HepG2 (cell line): ENCODE measurements around the gene RAB24. TPM values are rescaled to one million over a fixed set of nuclear protein-coding genes. Genes with fewer than 3 reads are reported as not detected.

ENCODE experiments used
- ATAC-seq: fragments of 200-7000 bp; cut with Tn5 transposase; 3 replicates; pipeline ENCODE4 v1.9.1; 2020; ENCODE audit warnings: mild to moderate bottlenecking, moderate library complexity
- BruUV-seq: library from RNA; stranded (reverse); fragments of 400-500 nt; replicated peaks from 2 replicates; lab custom pipeline; 2021; lab: Mats Ljungman, UMichigan
- CTCF ChIA-PET: fragments of 300-600 bp; formaldehyde crosslinking; extraction: SDS; loops from one replicate; lab custom pipeline; 2021; ENCODE audit warnings: low total read pairs, inconsistent platforms, low intra/inter-chr PET ratio; lab: Yijun Ruan, JAX
- POLR2A ChIA-PET: fragments of 350-600 bp; sonication (Branson Sonifier 250); formaldehyde crosslinking; loops from one replicate; lab custom pipeline; 2020; ENCODE audit warnings: antibody characterized with exemption, inconsistent platforms; lab: Yijun Ruan, JAX
- DNase-seq: peaks from one replicate; pipeline ENCODE4 v3.0.0-alpha.2; 2015; ENCODE audit warnings: low spot score
- FAIRE-seq: peaks from 3 replicates; lab custom pipeline; 2011; peaks lifted over from hg19 to GRCh38; lab: Jason Lieb, UNC
- H2AFZ ChIP-seq: one replicate; pipeline ENCODE4 v1.6.1; 2011; ENCODE audit warnings: low read length, inconsistent platforms
- H3K27ac ChIP-seq: fragments of 300-600 bp; 3 replicates; pipeline ENCODE4 v1.8.0; 2011; ENCODE audit warnings: mixed run types, mild to moderate bottlenecking, mixed read lengths, low read length, inconsistent platforms; ENCODE audit not compliant: insufficient read depth; ENCODE audit errors: extremely low read length
- H3K27me3 ChIP-seq, 2 experiments: fragments of 200-600 bp in 1 of 2; 2 replicates in 1 of 2; 3 replicates in 1 of 2; pipeline versions ENCODE4 v1.6.0 to v1.8.0; 2011; ENCODE audit warnings: low read length in 2 of 2, mild to moderate bottlenecking in 2 of 2, moderate library complexity in 2 of 2, inconsistent platforms in 1 of 2; ENCODE audit not compliant: insufficient read depth in 2 of 2, control insufficient read depth in 1 of 2
- H3K36me3 ChIP-seq, 2 experiments: fragments of 200-600 bp in 1 of 2; replicated peaks in 1 of 2; 2 replicates in 1 of 2; 3 replicates in 1 of 2; pipeline versions ENCODE4 v1.5.1 to v1.8.0; 2011; ENCODE audit warnings: low read length in 2 of 2, inconsistent platforms in 1 of 2; ENCODE audit not compliant: insufficient read depth in 2 of 2, control insufficient read depth in 1 of 2
- H3K4me1 ChIP-seq: 2 replicates; pipeline ENCODE4 v1.5.1; 2012; ENCODE audit warnings: low read length, inconsistent platforms; ENCODE audit not compliant: insufficient read depth
- H3K4me2 ChIP-seq: 2 replicates; pipeline ENCODE4 v1.6.0; 2011; ENCODE audit warnings: low read depth, low read length, inconsistent platforms
- H3K4me3 ChIP-seq, 3 experiments: fragments of 200-600 bp in 1 of 3; sonication (generic), shearing (Covaris generic) in 1 of 3; replicated peaks in 1 of 3; 2 replicates each; pipeline ENCODE4 v1.5.1; 2011 to 2016; ENCODE audit warnings: low read length in 3 of 3, inconsistent platforms in 2 of 3, low read depth in 2 of 3, mild to moderate bottlenecking in 2 of 3, control low read depth in 1 of 3, mixed read lengths in 1 of 3; ENCODE audit not compliant: insufficient read depth in 1 of 3
- H3K79me2 ChIP-seq: one replicate; pipeline ENCODE4 v1.6.1; 2011; ENCODE audit warnings: low read length, inconsistent platforms; ENCODE audit not compliant: insufficient read depth
- H3K9ac ChIP-seq: 2 replicates; pipeline ENCODE4 v1.6.0; 2011; ENCODE audit warnings: mild to moderate bottlenecking, low read depth, low read length, inconsistent platforms; ENCODE audit not compliant: insufficient read depth
- H3K9me3 ChIP-seq: 2 replicates; pipeline ENCODE4 v1.5.1; 2012; ENCODE audit warnings: mild to moderate bottlenecking, low read length
- H4K20me1 ChIP-seq: 2 replicates; pipeline ENCODE4 v1.6.0; 2011; ENCODE audit warnings: inconsistent platforms, mild to moderate bottlenecking, low read length, moderate library complexity; ENCODE audit not compliant: insufficient read depth
- E2F1 ChIP-seq: sonication (generic); formaldehyde crosslinking; IDR thresholded peaks from 2 replicates; pipeline ENCODE4 v1.5.0; 2020; ENCODE audit warnings: missing genetic modification reagents
- FOXP1 ChIP-seq, 2 experiments: fragments of 450-650 bp in 1 of 2; IDR thresholded peaks; 2 replicates each; pipeline ENCODE4 v1.6.1; 2017 to 2018; ENCODE audit warnings: antibody characterized with exemption in 1 of 2
- NR2F2 ChIP-seq: IDR thresholded peaks from 2 replicates; pipeline ENCODE4 v1.6.1; 2012; ENCODE audit warnings: low read depth, inconsistent platforms, borderline replicate concordance
- RFXANK ChIP-seq: IDR thresholded peaks from 2 replicates; pipeline ENCODE4 v1.6.1; 2016
- TCF12 ChIP-seq, 2 experiments: fragments of 450-650 bp in 1 of 2; sonication (generic) in 1 of 2; formaldehyde crosslinking in 1 of 2; IDR thresholded peaks; 2 replicates each; pipeline versions ENCODE4 v1.6.1 to v1.8.0; 2017 to 2022; ENCODE audit warnings: antibody characterized with exemption in 1 of 2, mild to moderate bottlenecking in 1 of 2, missing genetic modification reagents in 1 of 2, moderate library complexity in 1 of 2
- TCF7L2 ChIP-seq: IDR thresholded peaks from 2 replicates; pipeline ENCODE4 v1.6.1; 2011; ENCODE audit warnings: mild to moderate bottlenecking, low read depth, low read length, moderate library complexity
- THAP8 ChIP-seq: sonication (generic); formaldehyde crosslinking; IDR thresholded peaks from 2 replicates; pipeline ENCODE4 v1.5.1; 2020; ENCODE audit warnings: missing genetic modification reagents, mild to moderate bottlenecking, borderline replicate concordance
- U2AF2 ChIP-seq: fragments of 200-400 bp; formaldehyde crosslinking; IDR thresholded peaks from 2 replicates; pipeline ENCODE4 v1.6.1; 2017; ENCODE audit warnings: low read depth, mild to moderate bottlenecking, low read length
- ZBTB14 ChIP-seq: sonication (generic); formaldehyde crosslinking; IDR thresholded peaks from 2 replicates; pipeline ENCODE4 v1.4.0; 2020; ENCODE audit warnings: missing genetic modification reagents
- ZFP1 ChIP-seq: IDR thresholded peaks from 2 replicates; pipeline ENCODE4 v1.6.1; 2016
- ZNF430 ChIP-seq: sonication (generic); formaldehyde crosslinking; IDR thresholded peaks from 2 replicates; pipeline ENCODE4 v1.9.0; 2021; ENCODE audit warnings: mild to moderate bottlenecking, missing genetic modification reagents
- ZNF512B ChIP-seq: sonication (generic); formaldehyde crosslinking; IDR thresholded peaks from 2 replicates; pipeline ENCODE4 v1.5.1; 2020; ENCODE audit warnings: missing genetic modification reagents, mild to moderate bottlenecking, borderline replicate concordance
- ZNF724P ChIP-seq: sonication (generic); formaldehyde crosslinking; IDR thresholded peaks from 2 replicates; pipeline ENCODE4 v1.8.0; 2022; ENCODE audit warnings: missing genetic modification reagents, borderline replicate concordance
- ZNF749 ChIP-seq: sonication (generic); formaldehyde crosslinking; IDR thresholded peaks from 2 replicates; pipeline ENCODE4 v1.8.0; 2022; ENCODE audit warnings: mild to moderate bottlenecking, missing genetic modification reagents, moderate library complexity, borderline replicate concordance
- ZNF768 ChIP-seq: sonication (generic); formaldehyde crosslinking; IDR thresholded peaks from 2 replicates; pipeline ENCODE4 v1.4.0; 2020; ENCODE audit warnings: missing genetic modification reagents
- ZNF776 ChIP-seq: sonication (generic); formaldehyde crosslinking; IDR thresholded peaks from 2 replicates; pipeline ENCODE4 v1.4.0; 2020; ENCODE audit warnings: mild to moderate bottlenecking, missing genetic modification reagents
- ZSCAN25 ChIP-seq: sonication (generic); formaldehyde crosslinking; IDR thresholded peaks from 2 replicates; pipeline ENCODE4 v1.8.0; 2022; ENCODE audit warnings: mild to moderate bottlenecking, missing genetic modification reagents
- WGBS: methylation state at CpG from one replicate; pipeline ENCODE4 v1.1.6; 2017; ENCODE audit warnings: low lambda C conversion rate; 5-methylcytosine and 5-hydroxymethylcytosine counted together
- in situ Hi-C: cut with HindIII; loops from 2 replicates; pipeline ENCODE4 v1.10.0; 2017; ENCODE audit warnings: low pct_unique_long_range_greater_than_20kb; ENCODE audit not compliant: extremely low pct_ligation_motif_present
- intact Hi-C: fragments of 100-400 bp; cut with micrococcal nuclease; formaldehyde crosslinking; loops from one replicate; pipeline ENCODE4 v1.10.0; 2022; ENCODE audit not compliant: unreplicated experiment
- polyA plus RNA-seq, 8 experiments: library from polyadenylated mRNA; depleted of rRNA in 3 of 8; stranded (reverse) in 7 of 8; unstranded in 1 of 8; fragments of >200 nt; fragmentation: Illumina TruSeq in 4 of 8; extraction: Trizol in 4 of 8; gene quantifications; 2 replicates each; pipeline versions ENCODE4 v1.2.1 to v1.2.3, GENCODE V29; 2011 to 2016; ENCODE audit warnings: low read depth in 4 of 8, missing spikeins in 1 of 8, mixed read lengths in 1 of 8; ENCODE audit not compliant: insufficient read depth in 1 of 8
- total RNA-seq, 5 experiments: library from RNA; depleted of rRNA; stranded (reverse); fragments of >200 nt; fragmentation: Illumina TruSeq; extraction: Trizol; gene quantifications; 2 replicates each; pipeline ENCODE4 v1.2.3, GENCODE V29; 2016; ENCODE audit warnings: low read depth in 1 of 5

RAB24 gene
- total and polyA plus RNA-seq, 2 of the 13 experiments (the other 11 are each of a cell fraction or from before 2014, with no cell fraction given): 22.9 to 63.7 TPM

GRCh38 chr5:177325868-177326381 lies 22.4 kb upstream of the RAB24 start (continued):
- no peak for TF ChIP-seq E2F1 (CRISPR knock-in tag)
- TF ChIP-seq NR2F2: peak; percentile 46; the same call in 1 of the 2 replicates

GRCh38 chr5:177320879-177321278 lies 17.4 kb upstream of the RAB24 start:
- ATAC-seq (no peak), FAIRE-seq (no peak), DNase-seq (no peak)
- Histone ChIP-seq H3K27ac (no peak overlapping the region), H3K4me3 (no peak overlapping the region), H3K9me3 (no peaks in the 10 kb centered on the region), H3K4me1 (peaks cover 42% of the 10 kb centered on the region), H3K36me3 (peaks cover 4 to 17% of the 10 kb centered on the region in 2 experiments; a peak in 2 of 5 replicates), H4K20me1 (no peaks in the 10 kb centered on the region), H3K4me2 (no peak overlapping the region), H3K9ac (0 out of 2 replicates have a peak overlapping the region, but pooled peaks have one; percentile 15), H3K27me3 (no peaks in the 10 kb centered on the region), H3K79me2 (peaks cover 7% of the 10 kb centered on the region), H2AFZ (no peak overlapping the region)
- intact Hi-C loops: no loop called here
- WGBS: 97% methylated on average over 7 of the region's 7 CpGs
- TF ChIP-seq ZNF776 (CRISPR knock-in tag): no peak
- TF ChIP-seq RFXANK (CRISPR knock-in tag): no peak
- TF ChIP-seq FOXP1 (IDR thresholded peaks at IDR 0.05): no peak
- no peak for TF ChIP-seq FOXP1 (CRISPR knock-in tag; IDR thresholded peaks at IDR 0.05)
- no peak for TF ChIP-seq ZFP1 (CRISPR knock-in tag)
- no peak for TF ChIP-seq TCF12 (IDR thresholded peaks at IDR 0.05)
- no peak for TF ChIP-seq TCF12 (CRISPR knock-in tag; IDR thresholded peaks at IDR 0.05)
- no peak for TF ChIP-seq ZBTB14 (CRISPR knock-in tag)
- no peak for TF ChIP-seq THAP8 (CRISPR knock-in tag)
- TF ChIP-seq ZNF749 (CRISPR knock-in tag): no peak
- TF ChIP-seq ZNF724P: no peak
- TF ChIP-seq ZSCAN25 (CRISPR knock-in tag): no peak
- TF ChIP-seq ZNF512B (CRISPR knock-in tag): no peak
- no peak for TF ChIP-seq U2AF2
- no peak for TF ChIP-seq ZNF430 (CRISPR knock-in tag)
- no peak for TF ChIP-seq TCF7L2
- no peak for TF ChIP-seq ZNF768 (CRISPR knock-in tag)
- ChIA-PET CTCF (no interaction called here), POLR2A (no interaction called here)
- BruUV-seq: no TSS peak
- in situ Hi-C loops: no loop called here
